ENCODE results near the gene MRPL9. TPM values are rescaled to one million over a fixed set of nuclear protein-coding genes. Genes with fewer than 3 reads are reported as not detected.

The MRPL9 gene
- total and polyA plus RNA-seq, 10 of the 15 experiments (the other 5 are each of a cell fraction or from before 2014, with no cell fraction given): 35.7 to 161 (median 110) TPM

- TF ChIP-seq PRDM15 (CRISPR knock-in tag; IDR thresholded peaks at IDR 0.05): no peak
- no peak for TF ChIP-seq SMAD1 (IDR thresholded peaks at IDR 0.05; ENCODE audit: low read depth, partially characterized antibody)
- no peak for TF ChIP-seq SKIL (IDR thresholded peaks at IDR 0.05; ENCODE audit: low read depth, poor library complexity, severe bottlenecking)
- TF ChIP-seq IRF4 (IDR thresholded peaks at IDR 0.05; ENCODE audit: low read depth, low read length): no peak
- no peak for TF ChIP-seq POLR2AphosphoS5 (IDR thresholded peaks at IDR 0.05; ENCODE audit: low read length)
- TF ChIP-seq NR2C1 (IDR thresholded peaks at IDR 0.05): no peak
- TF ChIP-seq REST (IDR thresholded peaks at IDR 0.05; ENCODE audit: low read depth, low read length): no peak
- TF ChIP-seq GATAD2B (conservative IDR thresholded peaks at IDR 0.05; ENCODE audit: low read depth): no peak
- TF ChIP-seq ZNF687 (IDR thresholded peaks at IDR 0.05): no peak
- TF ChIP-seq TBL1XR1 (IDR thresholded peaks at IDR 0.05; ENCODE audit: low read depth, low read length): no peak
Observed at GRCh38 chr1:151733126-151733525, 30.2 kb downstream of the MRPL9 start (continued).

All from GM12878 (cell line).